ENCODE measurements around the gene MUC6.
"Not testable (repeated sequence)": the region's sequence is repeated elsewhere in the genome, so short reads cannot be mapped to it uniquely, and the experiment has no call there.

MUC6 gene

GRCh38 chr11:978781-979180, 57.7 kb downstream of the MUC6 start:
- TF ChIP-seq CTCF (IDR thresholded peaks at IDR 0.05; ENCODE audit: control insufficient read depth, extremely low read depth, insufficient read depth), result no peak
- no peak overlapping the region for H3K4me3 ChIP-seq (ENCODE audit: low read depth, low read length)
- DNase-seq (ENCODE audit: low read depth), result no peak

GRCh38 chr11:977830-978720, 58.4 kb downstream of the MUC6 start:
- DNase-seq (ENCODE audit: low read depth), result no peak
- H3K4me3 ChIP-seq (ENCODE audit: low read depth, low read length), result no peak overlapping the region
- no peak for TF ChIP-seq CTCF (IDR thresholded peaks at IDR 0.05; ENCODE audit: control insufficient read depth, extremely low read depth, insufficient read depth)

GRCh38 chr11:976431-977160, 59.9 kb downstream of the MUC6 start:
- H3K4me3 ChIP-seq (ENCODE audit: low read depth, low read length), result no peak overlapping the region
- TF ChIP-seq CTCF (IDR thresholded peaks at IDR 0.05; ENCODE audit: control insufficient read depth, extremely low read depth, insufficient read depth), result no peak
- DNase-seq (ENCODE audit: low read depth), result no peak

GRCh38 chr11:975827-976226, 60.7 kb downstream of the MUC6 start:
- peak; percentile 39; the same call in 1 of the 2 replicates for TF ChIP-seq CTCF (IDR thresholded peaks at IDR 0.05; ENCODE audit: control insufficient read depth, extremely low read depth, insufficient read depth)
- DNase-seq (ENCODE audit: low read depth), result no peak

GRCh38 chr11:975376-975775, 61.1 kb downstream of the MUC6 start:
- not testable (repeated sequence) for DNase-seq (ENCODE audit: low read depth); H3K4me3 ChIP-seq (ENCODE audit: low read depth, low read length)

More at GRCh38 chr11:975827-976226, 60.7 kb downstream of the MUC6 start:
- no peak overlapping the region for H3K4me3 ChIP-seq (ENCODE audit: low read depth, low read length)

- no peak overlapping the region for H3K4me3 ChIP-seq (ENCODE audit: low read depth, low read length)
- no peak for TF ChIP-seq CTCF (IDR thresholded peaks at IDR 0.05; ENCODE audit: control insufficient read depth, extremely low read depth, insufficient read depth)
- no peak for DNase-seq (ENCODE audit: low read depth)
Measured at GRCh38 chr11:973237-973636, 63.3 kb downstream of the MUC6 start.

GRCh38 chr11:972523-973211, 63.9 kb downstream of the MUC6 start:
- no peak for DNase-seq (ENCODE audit: low read depth)
- no peak for TF ChIP-seq CTCF (IDR thresholded peaks at IDR 0.05; ENCODE audit: control insufficient read depth, extremely low read depth, insufficient read depth)
- H3K4me3 ChIP-seq (ENCODE audit: low read depth, low read length), result no peak overlapping the region
